Glomerular visceral epithelial cell (primary cell): Measurements from ENCODE around the gene IL2RA.

Experiments used
- DNase-seq: peaks from one replicate; pipeline ENCODE4 v3.0.0-alpha.2; 2016; ENCODE audit errors: extremely low spot score

Gene IL2RA

DNA sequence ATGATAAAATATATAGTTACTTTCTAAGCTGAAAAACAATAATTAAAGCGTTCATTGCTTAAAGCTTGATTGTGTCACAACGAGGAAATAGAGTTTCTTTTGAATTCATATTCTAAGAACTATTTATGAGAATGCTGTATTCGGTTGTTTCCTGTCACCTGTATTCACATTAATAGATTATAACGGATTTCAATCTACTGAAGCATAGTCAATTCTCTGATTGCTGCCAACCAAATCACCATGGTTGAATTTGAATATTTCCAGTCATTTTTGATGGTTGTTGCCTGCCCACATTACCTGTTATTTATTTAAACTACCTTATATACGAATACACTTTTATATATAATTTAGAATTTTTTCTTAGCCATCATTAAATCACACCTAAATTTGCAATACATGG lies 22.0 kb downstream of the IL2RA start:
- DNase-seq = no peak

DNA sequence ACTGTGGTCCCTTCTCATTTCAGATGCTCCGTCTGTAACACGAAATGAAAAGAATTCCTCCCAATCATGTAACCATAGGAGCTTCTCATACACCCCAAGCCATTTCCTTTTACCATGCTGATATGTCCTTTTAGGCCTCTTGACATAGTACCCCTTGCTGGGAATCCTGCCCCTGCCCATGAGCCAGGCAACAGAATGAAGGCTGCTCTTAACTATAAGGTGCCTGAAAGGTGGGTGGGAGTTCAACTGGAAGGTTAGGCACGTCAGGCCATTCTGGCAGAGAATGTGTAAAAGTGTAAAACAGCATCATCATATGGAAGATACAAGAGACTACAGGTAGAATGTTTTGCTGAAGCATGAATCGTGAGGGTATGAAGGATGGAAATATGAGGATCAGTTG lies 22.5 kb downstream of the IL2RA start:
- no peak for DNase-seq

DNA sequence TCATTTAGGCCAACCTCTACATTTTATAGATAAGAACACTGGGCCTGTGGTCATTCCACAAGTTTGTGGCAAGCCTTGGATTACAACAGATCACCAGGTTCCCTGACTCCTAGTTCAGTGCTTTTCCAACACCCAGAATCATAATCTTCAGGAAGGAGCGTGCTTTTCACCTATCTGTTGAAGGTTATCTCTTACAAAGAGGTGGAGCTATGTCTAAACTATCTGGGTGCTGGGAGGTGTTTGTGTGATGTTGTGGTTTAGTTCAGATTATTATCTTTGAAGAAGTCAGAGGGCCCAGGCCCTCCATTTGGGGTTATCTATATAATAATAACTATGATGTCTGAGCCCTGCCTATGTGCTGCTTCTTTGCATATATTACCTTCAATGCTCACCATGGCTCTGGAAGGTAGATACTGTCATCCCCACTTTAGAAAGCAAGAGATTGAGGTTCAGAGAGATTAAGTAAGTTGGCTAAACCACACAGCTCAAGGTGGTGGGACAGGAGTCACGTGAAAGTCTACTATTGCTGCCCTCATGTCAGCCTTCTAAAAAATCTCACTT lies 24.0 kb downstream of the IL2RA start:
- DNase-seq = no peak

DNA sequence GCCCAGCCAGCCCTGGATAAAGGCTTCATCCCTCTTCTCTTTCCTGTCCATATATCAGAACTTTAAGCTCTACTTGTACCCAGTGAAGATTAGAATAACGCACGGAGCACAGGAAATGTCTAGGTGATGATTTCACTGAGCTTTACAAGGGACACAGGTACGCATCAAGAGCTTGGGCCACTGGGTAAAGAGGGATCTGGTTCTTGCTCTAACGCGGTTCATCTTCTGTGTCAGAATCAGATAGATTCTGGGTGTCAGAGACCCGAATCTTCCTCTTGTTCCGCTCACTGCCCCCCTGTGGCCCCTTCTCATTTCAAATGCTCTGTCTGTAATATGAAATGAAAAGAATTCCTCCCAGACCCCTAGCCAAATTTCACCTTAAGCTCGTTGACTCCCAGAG lies 24.7 kb downstream of the IL2RA start:
- DNase-seq = no peak

DNA sequence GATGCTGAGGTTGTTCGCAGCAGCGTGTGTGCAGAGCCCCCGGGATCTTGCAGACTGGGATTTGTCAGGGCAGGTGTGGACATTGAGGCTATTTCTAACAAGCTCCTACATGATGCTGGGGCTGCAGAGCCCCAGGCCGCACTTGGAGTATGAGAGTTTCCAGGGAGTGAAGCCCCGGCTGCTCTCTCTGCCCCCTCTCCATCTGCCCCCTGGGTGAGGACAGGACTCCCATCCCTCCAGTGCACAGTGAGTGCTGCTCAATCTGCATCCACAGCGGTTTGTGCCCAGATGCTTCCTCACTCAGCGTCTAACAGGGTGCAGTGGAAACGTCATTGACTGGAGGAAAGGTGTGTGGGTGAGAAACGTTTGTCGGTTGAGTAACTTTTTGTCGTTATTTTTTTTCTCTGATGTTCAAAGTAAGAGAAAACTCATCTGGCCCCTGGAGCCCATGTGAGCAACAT lies 25.3 kb downstream of the IL2RA start:
- no peak for DNase-seq

DNA sequence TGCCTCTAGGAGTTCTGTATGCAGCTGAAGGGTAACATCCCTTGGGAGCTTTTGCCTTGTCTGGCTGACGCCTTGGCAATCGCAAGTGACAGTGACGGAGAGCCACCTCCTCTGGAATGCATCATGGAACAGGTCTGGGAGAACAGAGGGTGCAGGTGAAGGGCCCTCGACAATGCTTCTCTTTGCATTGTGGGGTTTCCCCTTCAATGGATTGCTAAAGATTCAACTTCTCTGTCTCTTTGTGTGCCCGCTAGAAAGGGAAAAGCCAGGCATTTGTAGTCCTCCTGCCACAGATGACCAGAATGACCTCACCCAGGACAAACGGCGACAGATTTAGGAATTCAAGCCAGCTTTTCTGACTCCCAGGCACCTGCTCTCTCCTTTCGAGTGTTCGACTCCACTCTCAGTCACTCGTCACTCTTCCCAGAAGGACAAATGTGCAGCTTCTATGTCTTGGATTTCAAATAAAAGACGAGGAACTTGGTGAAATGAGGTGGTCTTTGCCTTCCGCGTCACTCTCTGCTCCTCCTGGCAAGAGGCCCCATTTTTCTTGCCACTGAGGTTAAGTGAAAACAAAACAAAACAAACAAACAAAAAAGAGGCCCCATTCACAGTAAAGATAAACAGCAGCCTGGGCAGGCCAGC lies 26.1 kb downstream of the IL2RA start:
- DNase-seq = no peak

DNA sequence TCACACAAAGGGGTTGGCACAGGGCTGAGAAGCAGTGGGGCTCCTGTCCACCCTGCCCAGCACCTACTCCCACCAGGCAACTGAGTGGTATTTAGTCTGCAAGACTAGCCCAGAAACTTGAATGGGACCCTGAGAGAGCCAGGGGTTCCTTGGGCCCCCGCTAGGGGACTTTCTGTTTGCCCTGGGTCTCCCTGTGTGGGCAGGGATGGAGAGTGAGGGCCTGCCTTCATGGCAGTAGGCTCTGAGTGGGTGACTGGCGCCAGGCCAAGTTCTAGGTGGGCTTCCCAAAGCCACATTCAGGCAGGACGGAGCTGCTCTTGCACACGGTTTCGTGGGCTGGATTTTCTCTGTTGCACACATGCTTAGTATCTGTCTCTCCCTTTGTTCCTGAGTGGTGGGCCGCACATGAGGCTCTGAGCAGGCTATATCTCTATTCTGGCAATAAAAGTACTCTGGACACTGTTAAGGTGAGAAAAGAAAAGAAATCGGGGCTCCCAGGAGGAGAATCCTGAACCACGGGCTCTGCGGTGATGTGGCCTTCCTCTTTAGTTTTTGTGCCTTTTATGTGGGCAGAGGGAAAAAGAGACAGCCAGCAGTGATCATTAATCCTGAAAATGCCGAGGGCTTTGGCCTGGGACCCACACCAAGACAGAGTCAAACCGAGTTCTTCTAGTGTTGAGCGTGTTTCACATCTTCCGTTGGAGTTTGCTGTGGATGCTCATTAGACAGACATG lies 26.9 kb downstream of the IL2RA start:
- DNase-seq = no peak

DNA sequence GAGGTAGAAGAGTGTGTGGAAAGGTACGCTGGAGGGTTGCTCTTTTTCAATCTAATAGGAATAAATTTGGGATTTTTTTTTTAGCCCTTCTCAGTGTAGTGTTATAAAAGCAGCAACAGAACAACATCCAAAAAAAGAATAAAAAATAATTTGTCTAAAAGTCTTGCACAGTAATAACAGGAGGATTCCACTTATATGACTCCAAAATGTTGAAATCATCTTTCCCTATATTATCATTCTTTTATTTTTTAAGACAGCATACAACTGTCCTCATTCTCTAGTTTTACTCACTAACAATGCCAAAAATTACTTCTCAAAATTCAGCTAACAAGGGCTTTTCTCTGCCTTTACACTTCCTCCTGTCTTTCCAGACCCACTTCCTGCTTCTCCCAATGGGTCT lies 27.8 kb downstream of the IL2RA start:
- DNase-seq = no peak

DNA sequence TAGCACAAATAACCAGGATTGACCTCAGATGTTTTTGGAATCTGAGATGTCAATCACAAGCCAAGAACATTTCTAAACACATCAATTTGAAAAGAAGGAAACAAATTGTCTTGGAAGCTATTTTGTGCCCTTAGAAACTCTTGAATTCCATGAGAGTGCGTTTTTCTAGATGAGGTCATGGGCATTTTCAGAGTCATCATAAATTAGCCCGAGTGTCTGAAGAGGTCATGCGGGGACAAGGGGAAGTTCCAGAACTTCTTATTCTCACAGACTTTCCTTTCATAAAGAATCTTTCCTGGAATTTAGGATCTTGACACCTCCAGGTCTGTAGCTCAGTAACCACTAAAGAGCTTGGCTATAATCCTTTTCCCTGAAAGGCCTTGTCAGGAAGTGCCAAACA lies 28.2 kb downstream of the IL2RA start:
- no peak for DNase-seq

DNA sequence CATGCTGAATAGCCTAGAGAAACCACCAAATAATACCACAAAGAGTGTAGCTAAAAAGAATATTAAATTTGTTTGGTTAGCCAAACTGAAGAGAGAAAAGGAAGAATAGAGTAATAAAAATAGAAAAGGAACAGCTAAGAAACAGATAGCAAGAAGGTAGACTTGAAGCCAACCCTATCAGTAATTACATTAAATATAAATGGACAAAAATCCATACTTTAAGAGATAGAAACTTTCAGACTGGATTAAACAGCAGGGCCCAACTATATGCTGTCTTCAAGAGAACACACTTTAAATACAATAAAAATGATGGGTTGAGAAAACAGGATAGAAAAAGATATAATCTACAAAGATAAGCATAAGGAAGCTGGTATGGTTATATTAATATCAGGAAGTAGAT lies 31.2 kb downstream of the IL2RA start:
- no peak for DNase-seq

DNA sequence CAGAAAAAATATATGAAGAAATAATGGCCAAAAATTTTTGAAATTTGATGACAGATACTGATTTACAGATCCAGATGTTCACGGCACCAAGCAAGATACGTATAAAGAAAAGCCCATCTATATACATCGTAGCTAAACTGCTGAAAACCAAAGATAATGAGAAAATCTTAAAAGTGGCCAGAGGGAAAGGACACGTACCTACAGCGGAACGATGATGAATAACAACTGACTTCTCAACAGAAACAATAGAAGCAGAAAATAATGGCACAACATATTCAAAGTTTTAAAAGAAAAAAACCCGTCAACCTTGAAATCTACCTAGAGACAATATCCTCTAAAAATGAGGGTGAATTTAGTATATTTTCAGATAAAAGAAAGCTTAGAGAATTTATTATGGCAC lies 31.9 kb downstream of the IL2RA start:
- no peak for DNase-seq

DNA sequence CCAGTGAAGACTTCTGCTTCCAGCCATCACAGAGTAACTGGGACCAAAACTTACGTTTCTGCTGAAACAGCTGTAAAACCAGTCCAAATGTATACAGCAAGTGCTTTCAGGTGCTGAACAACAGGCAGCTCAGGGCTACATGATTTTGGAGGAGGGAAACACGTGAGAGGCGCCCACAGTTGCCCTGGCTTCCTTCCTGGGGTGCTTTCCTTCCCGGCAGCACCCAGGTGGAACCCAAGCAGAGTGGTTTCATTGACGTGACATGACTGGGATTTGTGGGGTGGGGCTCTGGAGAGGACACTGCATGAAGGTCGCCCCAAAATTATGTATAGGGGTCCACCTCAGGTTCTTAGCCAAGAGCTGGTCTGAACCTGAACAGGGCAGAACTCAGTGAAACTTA lies 34.2 kb downstream of the IL2RA start:
- no peak for DNase-seq

DNA sequence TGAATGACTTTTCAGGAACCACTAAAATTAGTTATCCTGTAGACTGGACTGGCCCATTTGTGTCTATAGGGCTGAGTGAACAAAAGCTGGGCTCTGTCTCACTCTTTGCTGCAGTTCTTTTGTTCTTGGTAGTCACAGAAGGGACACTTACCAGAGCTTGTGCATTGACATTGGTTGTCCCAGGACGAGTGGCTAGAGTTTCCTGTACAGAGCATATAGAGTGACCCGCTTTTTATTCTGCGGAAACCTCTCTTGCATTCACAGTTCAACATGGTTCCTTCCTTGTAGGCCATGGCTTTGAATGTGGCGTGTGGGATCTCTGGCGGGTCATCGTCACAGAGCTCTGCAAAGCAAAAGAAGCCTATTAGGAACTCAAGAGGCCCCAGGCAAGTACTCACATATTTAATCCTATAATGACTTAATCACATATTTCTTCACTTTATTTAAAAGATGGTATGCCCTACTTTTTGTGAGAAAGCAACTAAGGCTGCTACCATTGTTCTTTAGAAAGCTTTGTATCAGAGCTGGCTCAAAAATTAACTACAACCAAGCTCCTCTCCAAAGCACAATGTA lies 36.4 kb downstream of the IL2RA start:
- DNase-seq = no peak

DNA sequence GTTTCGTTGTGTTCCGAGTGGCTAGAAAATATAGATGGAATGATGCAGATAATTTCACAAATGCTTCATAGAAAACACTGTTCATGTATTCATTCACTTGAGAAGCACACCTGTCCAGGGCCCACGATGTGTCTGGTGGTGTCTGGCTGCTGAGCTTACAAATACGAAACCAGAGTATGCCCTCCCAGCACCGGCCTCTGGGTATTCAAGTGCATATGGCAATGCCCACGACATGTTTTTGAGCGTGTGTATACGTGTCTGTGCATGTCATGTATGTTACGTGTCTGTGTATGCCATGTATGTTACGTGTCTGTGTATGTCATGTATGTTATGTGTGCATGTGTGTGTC lies 37.9 kb downstream of the IL2RA start:
- DNase-seq = no peak

DNA sequence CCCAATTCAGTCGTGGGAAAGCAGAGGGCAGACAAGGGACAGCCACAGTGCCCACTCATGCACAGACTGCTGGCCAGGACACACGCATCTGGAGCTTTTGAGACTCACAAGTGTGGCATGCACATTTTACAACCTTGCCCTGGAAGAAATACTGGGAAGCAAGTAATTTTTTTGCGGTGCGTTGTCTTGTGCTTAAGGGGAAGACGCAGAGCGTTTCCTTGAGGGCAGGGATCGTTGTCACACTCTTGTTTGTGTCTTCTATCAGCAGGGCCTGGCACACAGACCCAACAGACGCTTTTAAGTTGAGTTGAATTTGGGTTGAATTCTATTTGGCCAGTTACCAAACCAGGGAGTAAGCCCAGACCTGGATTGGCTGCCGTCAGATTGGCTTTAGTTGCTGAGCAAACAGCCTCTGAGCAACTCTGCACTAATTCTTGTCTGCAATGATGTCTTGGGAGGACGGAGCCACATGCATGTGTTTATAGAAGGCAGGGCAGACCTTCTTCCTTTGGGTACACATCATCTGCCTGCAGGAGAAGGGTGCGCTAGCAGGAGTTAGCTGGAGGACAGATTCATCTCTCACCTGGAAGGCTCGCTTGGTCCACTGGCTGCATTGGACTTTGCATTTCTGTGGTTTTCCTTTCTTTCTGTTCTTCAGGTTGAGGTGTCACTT lies 38.4 kb downstream of the IL2RA start:
- DNase-seq = no peak

DNA sequence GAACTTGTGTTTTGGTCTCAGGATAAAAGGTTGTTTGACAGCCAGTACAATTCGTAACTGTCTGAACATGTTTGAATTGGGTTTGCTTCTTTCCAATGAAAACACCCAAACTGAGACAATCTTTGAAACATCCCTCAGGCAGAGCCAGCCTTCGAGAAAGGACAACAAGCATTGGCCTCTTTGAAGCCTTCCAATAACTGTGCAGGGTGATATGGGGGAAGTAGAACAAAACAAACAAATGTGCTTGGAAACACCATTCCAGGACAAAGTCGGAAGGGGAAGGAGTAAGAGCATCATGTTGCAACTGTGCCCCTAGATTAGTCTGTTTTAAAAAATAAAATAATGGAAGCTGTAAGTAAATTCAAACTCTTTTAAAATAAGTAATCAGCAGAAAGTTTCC lies 39.5 kb downstream of the IL2RA start:
- no peak for DNase-seq

DNA sequence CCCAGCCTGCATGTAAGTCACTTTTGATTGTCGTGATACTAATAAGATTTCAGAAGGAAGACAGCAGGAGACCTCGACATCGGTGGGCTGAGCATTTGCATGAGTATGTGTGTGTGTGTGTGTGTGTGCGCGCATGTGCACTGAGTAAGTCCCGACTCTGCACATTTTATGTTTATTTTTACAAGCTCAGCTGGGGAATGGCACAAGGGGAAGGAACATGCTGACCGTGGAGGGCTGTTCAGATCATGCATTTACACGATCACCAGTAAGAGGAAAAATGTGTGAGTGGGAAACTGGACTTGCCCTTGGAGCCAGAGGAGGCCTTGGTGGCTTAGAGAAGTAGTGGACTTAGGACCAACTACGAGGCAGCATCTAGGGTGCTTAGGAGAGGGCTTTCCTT lies 41.3 kb downstream of the IL2RA start:
- no peak for DNase-seq

DNA sequence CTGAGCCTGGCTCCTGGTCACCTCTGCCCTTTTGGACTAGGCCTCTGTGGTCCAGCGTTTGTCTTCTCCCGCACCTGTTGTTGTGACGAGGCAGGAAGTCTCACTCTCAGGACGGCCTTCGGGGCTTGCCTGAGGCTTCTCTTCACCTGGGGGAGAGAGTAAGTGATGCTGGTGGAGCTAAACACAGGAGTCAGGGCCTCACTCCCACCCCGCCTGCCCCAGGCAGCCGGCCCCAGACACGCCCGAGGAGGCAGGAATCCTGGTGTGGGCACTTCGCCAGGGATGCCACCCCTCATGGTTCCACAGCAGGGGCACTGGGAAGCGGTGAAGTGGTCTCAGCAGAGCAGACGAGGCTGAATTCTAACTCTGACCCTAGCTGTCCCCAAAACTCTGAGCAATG lies 42.4 kb downstream of the IL2RA start:
- DNase-seq = no peak

DNA sequence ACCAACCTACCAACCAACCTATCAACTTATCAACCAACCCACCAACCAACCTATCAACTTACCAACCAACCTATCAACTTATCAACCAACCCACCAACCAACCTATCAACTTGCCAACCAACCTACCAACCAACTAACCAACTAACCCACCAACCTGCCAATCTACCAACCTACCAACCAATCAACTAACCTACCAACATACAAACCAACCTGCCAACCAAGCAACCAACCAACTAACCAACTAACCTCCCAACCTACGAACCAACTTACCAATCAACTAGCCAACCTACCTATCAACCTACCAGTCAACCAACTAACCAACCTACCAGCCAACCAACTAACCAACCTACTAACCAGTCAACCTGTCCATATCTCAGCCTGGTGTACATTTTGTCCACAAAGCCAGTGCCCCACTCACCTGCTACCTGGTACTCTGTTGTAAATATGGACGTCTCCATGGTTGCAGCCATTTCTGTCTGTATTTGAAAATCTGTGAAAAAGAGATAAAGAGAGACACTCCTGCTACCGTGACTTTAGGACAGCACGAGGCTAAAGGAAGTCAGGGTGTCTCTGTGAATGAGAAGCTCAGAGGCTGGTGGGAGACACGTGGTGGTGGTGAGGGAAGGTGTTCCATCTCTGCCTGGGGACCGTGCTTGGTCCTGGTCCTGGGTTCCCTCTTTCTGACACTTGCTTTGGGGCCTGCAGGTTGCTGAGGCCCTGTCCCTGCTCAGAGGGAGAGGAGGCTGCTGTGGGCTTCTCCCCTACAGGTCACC lies 43.0 kb downstream of the IL2RA start:
- no peak for DNase-seq

DNA sequence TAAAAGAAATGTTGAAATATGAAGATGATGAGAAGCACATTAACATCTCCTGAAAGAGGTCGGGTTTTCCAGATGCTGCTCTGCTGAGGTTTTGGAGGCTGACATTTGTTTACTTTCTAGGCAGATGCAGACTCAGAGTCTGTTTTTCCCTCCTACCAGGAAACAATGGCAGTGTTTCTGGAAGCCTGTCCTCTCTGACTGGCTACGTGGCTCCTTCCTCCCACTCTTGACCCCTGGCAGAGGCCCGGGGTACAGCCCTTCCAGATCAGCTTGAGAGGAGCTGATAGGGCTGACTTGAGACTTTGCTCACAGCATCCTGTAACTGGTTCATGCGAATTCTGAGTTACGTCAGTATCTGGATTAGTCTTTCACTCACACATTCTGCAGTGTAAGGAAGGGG lies 43.7 kb downstream of the IL2RA start:
- no peak for DNase-seq

DNA sequence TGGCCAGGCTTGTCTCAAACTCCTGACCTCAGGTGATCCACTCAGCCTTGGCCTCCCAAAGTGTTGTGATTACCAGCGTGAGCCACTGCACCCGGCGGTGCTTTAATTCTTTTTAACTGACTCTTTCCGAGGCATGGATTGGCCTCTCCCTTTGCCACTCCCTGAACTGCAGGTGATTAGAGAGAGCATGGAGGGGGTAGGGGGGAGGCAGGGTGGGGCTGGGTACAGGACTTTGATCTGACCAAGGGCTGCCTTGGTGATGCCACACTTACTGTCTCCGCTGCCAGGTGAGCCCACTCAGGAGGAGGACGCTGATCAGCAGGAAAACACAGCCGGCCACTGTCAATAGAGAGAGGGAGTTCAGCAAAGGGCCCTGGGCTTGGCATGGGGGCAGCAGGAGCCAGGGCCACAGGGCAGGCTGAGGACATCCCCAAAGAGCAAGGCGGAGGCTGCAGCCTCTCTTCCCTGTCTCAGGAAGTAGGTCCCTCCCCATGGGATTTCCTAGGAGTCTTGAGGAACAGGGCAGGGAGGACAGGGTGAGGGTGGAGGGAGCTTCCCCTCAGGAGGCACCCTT lies 44.3 kb downstream of the IL2RA start:
- DNase-seq = no peak
